ENCODE results near the gene USF1.
"Not testable (repeated sequence)": the region's sequence is repeated elsewhere in the genome, so short reads cannot be mapped to it uniquely, and the experiment has no call there.

GRCh38 chr1:161065681-161066080, 19.9 kb upstream of the USF1 start:
- not testable (repeated sequence) for TF ChIP-seq CTCF (IDR thresholded peaks at IDR 0.05 in 8 of 11, conservative IDR thresholded peaks at IDR 0.05 in 3 of 11); POLR2AphosphoS5 (IDR thresholded peaks at IDR 0.05); POLR2A (IDR thresholded peaks at IDR 0.05)

All from spleen (tissue), 7 donors.